GM18505 (cell line): ENCODE results near the gene MZF1.

Source experiments
- ATAC-seq: cut with Tn5 transposase; IDR thresholded peaks from one replicate; pipeline ENCODE4 v1.9.1; 2021; ENCODE audit not compliant: unreplicated experiment
- POLR2A ChIP-seq: IDR thresholded peaks from 4 replicates; pipeline ENCODE4 v1.6.1; 2011; ENCODE audit warnings: borderline replicate concordance; ENCODE audit not compliant: insufficient read depth, insufficient read length; ENCODE audit errors: extremely low read depth

The MZF1 gene

DNA sequence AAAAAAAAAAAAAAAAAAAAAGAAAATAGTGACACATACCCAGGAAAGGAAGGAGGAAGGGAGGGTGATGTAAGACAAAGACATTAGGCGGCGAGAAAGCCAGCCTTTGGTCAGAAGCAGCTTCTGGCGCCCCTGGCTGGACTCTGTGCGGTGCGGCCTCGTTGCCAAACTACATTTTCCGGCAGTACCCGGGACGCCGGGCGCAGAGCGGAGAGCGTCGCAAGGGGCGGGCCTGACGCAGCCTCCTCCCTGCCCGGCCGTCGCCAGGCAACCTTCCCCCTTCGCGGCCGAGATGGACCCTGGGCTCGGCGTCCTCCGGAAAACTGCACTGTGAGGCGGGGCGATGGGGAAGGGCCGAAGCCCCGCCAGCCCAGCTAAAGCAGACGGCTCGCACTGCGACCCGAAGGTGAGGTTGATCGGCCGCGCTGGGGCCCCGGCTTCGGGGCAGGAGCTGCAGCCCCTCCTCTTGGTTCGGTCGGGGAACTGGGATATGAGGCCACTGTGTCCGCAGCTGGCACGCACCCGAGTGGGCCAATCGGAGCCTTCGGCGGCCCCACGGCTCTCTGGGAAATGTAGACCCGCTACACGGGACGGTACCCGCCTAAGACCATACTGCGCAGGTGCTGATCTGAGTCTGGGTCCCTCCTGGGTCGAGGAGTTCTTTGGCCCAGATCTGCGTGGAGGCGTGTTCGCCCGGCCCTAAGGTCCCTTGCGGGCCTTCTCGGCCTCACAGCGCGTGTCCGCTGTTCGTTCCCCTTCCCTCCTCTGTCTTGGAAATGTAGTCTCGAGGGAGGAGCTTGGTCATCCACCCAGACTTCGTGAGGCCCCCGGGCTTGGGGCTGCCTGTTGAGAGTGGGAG, 2.3 kb upstream of the MZF1 start:
- ATAC-seq, result peak; percentile 34
- peak; percentile 85 for TF ChIP-seq POLR2A

DNA sequence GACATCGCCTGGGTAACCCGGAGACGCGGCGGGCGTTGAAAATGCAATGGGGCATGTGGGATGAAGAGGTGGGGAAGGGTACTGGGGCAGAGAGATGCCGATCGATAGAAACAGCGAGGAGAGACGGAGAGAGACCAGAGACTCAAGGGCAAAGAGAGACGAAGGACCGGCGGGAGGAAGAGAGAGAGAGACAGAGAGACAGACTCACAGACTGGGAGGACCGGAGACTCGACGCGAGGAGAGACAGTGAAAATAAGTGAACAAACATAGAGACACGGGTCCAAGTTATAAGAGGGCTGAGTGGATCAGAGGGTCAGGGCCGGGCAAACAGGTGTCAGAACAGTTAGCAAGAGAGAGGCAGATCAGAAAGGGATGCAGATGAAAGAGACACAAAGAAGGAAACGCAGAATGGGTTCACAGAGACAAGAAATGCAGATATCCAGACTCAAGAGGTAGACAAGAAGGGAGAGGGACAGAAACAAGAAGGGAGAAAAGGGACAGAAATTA, 576 bp upstream of the MZF1 start:
- TF ChIP-seq POLR2A, result no peak
- no peak for ATAC-seq

DNA sequence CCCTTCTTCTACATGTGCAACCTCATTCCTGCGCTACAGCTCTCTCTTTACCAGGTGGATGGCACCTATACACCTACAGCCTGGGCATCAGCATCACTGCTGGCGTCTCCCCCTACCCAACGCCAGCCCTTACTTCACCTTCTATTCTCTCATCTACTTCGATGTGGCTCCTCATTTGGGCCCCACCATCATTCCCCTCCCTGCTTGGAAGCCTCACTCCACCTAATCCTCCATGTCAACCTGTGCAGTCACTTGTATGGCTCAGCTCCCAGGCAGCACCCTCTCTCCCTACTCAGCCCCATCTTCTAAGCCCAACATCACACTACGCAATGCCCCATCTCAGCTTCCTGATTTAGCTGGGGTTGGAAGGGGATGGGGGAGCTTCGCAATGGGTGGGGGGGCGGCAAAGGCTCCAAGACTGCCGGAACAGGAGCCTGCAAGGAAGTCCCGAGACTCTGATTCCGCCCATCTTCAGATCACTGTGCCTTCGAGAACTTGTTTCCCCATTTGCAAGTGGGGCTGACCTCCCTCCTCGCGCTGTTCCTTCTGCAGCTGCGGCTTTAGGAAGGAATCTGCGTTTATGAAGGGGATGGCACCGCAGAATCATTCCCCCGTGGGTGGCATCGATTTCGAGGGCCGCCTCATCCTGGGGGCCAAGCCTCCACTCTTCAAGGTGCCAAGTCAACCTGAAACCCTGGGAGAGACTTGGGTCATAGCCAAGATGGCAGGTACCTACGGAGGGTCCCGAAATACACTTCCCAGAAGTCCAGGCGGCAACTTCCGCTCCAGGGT, 913 bp downstream of the MZF1 start:
- ATAC-seq, result no peak
- no peak for TF ChIP-seq POLR2A

DNA sequence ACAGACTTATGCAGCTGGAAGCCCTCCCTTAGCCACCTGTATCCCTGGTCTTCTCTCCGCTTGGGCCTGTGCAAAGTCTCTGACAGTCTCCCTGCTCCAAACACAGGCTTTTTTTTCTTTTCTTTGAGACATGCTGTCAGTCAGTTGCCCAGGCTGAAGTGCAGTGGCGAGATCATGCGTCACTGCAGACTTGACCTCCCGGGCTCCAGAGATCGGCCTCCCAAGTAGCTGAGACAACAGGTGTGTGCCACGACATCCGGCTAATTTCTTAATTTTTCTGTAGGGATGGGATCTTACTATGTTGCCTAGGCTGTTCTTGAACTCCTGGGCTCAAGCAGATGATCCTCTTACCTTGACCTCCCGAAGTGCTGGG, 1.6 kb downstream of the MZF1 start:
- no peak for TF ChIP-seq POLR2A
- ATAC-seq, result no peak

DNA sequence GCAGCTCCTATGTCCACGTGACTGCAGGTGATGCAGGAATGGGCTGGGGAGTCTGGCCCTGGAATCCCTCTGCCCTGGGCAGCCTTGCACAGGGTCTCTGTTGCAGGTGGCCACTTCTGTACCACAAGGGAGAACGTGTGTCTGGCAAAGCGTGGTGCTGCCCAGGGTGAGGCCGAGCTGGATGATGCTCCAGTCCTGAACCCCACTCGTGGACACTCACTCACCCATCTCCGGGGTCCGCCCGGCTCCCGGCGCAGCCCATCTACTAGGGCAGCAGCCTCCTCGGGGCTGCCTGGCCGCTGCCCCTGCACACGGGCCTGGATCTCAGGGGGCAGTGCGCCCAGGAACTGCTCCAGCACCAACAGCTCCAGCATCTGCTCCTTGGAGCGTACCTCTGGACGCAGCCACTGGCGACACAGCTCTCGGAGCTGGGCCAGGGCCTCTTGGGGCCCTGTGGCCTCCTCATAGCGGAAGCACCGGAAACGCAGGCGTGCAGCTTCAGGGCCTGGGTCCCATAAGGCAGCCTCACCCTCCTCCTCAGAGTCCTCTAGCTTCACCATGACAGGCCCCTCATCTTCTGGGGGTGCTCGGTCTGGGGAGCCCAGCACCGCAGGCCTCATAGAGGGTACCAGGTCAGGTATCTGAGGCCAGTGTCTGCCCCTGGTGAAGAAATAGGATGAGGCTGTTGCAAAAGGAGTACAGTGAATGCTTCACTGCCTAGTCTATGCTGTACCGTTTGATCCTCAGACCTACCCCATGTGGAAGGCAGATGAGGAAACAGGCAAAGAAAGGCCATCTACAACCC, 2.2 kb downstream of the MZF1 start:
- ATAC-seq, result no peak
- no peak for TF ChIP-seq POLR2A

DNA sequence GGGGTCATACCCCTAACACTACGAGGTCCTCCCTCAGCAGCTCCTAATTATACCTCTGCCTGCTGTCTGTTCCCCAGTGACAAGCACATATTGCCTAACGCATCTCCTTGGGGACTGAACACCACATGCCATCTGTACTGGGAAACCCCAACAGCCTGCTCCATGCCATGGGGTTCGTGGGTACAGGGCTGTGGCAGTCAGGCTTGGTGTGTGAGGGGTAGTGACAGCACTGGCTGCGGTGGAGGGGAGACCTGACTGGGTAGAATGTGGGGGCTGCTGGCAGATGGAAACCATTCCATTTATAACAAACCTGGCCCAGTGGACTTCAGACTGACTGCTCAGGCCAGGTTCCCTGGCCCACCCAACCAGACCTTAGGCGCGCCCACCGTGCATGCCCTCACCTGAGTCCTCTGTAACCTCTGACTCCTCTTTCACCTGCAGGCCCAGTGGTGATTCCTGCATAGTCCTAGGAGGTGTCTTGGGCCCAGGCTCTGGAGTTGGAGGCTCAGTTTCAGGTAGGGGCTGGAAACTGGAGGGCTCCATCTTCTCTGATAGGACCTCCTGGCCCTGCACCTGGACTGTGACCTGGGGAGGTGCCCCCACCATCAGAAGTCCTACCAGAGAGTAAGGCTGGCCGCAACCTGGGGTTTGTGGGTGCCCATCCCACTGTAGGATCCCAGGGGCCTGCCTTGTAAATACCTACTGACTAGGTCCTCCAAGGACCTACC, 3.0 kb downstream of the MZF1 start:
- TF ChIP-seq POLR2A, result peak; percentile 9
- ATAC-seq, result no peak

DNA sequence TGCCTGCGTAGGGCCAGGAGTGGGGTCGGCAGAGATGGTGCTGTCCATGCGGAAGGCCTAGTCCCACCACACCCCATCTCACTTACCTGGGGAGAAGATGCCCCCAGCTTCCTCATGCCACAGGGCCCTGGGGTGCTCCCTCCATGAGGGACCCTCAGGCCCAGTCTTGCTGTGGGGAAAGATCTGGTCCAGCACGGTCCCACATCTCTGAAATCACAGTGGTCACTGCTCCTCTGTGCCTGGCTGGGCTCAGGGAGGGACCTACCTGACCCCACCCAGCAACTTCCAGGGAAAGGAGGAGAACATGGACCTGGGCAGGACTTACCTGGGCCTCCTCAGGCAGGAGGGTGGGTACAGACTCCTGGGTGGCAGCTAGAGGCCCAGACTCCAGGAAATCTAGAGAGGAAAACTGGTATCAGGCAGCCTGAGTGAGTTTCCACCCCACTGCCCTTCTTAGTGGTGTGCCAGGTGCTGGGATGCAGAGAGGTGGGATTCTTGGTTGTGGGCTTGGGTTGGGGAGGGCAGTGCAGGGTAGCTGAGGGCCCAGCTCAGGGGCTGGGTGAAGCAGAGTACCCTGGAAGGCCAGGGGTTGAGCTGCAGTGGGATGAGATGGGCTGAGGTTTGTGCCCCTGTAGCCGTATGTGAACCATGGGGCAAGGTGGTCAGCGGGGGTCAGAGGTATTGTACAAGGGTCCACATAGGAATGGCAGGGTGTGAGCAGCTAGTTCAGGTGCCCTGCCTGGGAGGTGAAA, 3.8 kb downstream of the MZF1 start:
- no peak for TF ChIP-seq POLR2A
- no peak for ATAC-seq

DNA sequence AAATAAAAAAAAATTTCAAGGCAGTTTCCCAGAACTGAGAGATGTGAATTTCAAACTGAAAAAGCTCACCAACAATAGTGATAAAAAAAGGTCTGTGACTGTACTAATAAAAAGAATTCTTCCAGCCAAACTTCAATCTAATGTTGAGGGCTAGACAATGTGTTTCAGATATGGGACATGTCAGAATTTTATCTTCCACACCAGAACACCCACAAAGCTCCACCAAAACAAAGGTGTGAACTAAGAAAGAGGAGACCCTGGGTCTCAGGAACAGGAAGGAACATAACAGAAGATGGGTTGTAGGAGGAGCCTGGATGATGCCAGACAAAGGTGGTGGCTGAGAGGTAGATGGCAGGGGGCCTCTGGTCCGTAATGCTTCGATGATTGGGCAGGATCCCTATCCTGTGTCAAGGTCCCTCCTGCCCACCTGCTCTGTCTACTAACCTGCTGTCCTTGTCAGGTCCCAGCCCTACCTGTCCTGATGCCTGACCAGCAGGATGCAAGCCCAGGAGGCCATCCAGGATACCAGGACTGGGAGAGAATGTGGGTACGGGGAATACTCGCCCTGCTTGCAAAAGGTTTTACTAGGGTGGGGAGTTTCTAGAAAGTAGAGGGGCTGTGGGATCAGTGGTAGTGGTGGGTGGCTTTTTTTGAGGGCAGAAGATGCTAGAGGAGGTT, 4.5 kb downstream of the MZF1 start:
- no peak for ATAC-seq
- TF ChIP-seq POLR2A, result no peak

DNA sequence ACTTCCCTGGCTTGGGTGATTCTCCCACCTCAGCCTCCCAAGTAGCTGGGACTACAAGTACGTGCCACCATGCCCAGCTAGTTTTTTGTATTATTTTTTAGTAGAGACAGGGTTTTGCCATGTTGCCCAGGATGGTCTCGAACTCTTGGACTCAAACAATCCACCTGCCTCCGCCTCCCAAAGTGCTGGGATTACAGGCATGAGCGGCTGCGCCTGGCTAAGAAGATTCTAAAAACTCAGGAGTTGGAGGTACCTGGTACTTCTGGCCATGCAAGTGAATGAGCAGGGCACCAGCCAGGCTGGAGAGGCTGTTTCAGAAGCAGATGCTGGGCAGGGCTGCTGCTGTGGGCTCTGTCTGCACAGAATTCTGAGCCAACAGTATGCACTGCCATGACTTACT, 6.1 kb downstream of the MZF1 start:
- no peak for TF ChIP-seq POLR2A
- ATAC-seq, result no peak

DNA sequence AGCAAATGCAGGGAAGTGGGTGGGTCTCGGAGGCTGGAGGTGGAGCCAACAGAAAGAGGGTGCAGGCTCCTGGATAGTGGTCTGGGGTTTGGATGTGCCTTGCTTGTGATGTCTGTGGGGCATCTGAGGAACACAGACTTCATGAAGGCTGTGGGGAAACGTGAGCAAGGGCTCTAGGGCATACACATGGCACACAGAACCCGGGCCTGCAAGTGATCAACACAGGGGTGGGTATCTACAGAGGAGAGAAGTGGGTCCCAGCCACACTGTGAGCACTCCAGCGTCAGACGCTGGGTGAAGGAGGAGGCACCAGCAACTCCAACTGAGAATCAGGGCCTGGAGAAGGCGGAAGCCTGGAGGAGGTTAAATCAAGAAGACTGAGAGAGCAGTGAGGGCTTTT, 9.3 kb downstream of the MZF1 start:
- no peak for ATAC-seq
- TF ChIP-seq POLR2A, result no peak

DNA sequence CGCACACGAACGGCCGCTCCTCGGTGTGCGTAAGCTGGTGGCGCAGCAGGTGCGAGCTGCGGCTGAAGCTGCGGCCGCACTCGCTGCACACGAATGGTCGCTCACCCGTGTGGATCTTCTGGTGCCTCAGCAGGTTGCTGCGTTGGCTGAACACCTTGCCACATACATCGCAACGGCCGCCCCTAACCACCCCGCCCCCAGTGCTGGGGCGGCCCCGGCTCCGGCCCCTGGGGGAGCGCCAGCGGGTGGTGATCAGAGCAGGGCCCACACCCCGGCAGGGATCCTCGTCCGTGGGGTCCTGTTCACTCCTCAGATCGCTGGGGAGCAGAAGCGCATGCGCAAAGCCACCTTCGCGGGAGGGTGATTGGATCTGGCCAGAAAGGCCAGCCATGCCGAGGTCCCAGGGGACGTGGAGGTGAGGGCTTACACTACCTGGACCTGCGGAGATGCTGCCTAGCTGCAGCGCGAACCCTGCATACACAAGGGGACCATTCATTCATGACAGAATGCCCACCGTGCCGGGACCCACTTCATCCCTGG, 10.0 kb downstream of the MZF1 start:
- no peak for TF ChIP-seq POLR2A
- ATAC-seq, result no peak
